GM12801 (cell line): ENCODE data around the gene PLAC8L1.

Experiments
- CTCF ChIP-seq: IDR thresholded peaks from one replicate; pipeline ENCODE4 v1.5.1; 2011; ENCODE audit warnings: control low read depth; ENCODE audit not compliant: insufficient read length; ENCODE audit errors: extremely low read depth

PLAC8L1 gene

GRCh38 chr5:146105477-146105876, at the start of gene PLAC8L1:
Gene PLAC8L1 (minus strand): TSS chr5:146105577. CDS start chr5:146104311, 1,266 bp downstream.
- TF ChIP-seq CTCF, result no peak

- no peak for TF ChIP-seq CTCF
Observed at GRCh38 chr5:146151970-146152369, 46.6 kb upstream of the PLAC8L1 start.

- no peak for TF ChIP-seq CTCF
Observed at GRCh38 chr5:146137967-146138403, 32.6 kb upstream of the PLAC8L1 start.

GRCh38 chr5:146130440-146131045, 25.2 kb upstream of the PLAC8L1 start:
- no peak for TF ChIP-seq CTCF

GRCh38 chr5:146126068-146126467, 20.7 kb upstream of the PLAC8L1 start:
- TF ChIP-seq CTCF, result no peak

- TF ChIP-seq CTCF, result no peak
Observed at GRCh38 chr5:146124580-146124979, 19.2 kb upstream of the PLAC8L1 start.

GRCh38 chr5:146118322-146118721, 12.9 kb upstream of the PLAC8L1 start:
- no peak for TF ChIP-seq CTCF
